NCI-H146 treated with DMSO at 0.1 percent for 48 hours (cell line): ENCODE measurements around the gene FURIN.
"Not testable (repeated sequence)": the region's sequence is repeated elsewhere in the genome, so short reads cannot be mapped to it uniquely, and the experiment has no call there.

Source experiments
- DNase-seq: peaks from one replicate; lab custom pipeline; 2025; ENCODE audit not compliant: unreplicated experiment; lab: John Stamatoyannopoulos, UW

The FURIN gene

DNA sequence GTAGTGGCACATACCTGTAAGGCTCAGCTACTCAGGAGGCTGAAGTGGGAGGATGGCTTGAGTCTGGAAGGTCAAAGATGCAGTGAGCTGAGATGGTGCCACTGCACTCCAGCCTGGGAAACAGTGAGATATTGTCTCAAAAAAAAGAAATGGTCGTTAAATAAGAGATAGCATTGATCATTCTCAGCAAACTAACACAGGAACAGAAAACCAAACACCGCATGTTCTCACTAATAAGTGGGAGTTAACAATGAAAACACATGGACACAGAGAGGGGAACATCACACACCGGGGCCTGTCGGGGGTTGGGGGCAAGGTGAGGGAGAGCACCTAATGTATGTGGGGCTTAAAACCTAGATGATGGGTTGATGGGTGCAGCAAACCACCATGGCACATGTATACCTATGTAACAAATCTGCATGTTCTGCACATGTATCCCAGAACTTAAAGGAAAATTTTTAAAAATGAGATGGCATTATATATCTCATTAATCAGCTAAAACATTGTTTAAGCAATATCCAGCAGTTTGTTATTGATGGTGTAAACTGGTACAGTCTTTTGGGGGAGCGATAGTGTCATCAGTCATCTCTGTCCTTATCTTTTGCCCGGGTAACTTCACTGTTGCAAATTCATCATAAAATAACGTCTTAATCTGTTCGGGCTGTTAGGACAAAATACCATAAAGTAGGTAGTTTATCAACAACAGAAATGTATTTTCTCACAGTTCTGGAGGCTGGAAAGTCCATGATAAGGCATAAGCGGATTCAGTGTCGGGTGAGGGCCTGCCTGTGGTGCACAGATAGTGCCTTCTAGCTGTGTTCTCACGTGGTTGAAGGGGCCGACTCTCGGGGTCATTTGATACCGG is 33.0 kb downstream of the FURIN start:
- no peak for DNase-seq

DNA sequence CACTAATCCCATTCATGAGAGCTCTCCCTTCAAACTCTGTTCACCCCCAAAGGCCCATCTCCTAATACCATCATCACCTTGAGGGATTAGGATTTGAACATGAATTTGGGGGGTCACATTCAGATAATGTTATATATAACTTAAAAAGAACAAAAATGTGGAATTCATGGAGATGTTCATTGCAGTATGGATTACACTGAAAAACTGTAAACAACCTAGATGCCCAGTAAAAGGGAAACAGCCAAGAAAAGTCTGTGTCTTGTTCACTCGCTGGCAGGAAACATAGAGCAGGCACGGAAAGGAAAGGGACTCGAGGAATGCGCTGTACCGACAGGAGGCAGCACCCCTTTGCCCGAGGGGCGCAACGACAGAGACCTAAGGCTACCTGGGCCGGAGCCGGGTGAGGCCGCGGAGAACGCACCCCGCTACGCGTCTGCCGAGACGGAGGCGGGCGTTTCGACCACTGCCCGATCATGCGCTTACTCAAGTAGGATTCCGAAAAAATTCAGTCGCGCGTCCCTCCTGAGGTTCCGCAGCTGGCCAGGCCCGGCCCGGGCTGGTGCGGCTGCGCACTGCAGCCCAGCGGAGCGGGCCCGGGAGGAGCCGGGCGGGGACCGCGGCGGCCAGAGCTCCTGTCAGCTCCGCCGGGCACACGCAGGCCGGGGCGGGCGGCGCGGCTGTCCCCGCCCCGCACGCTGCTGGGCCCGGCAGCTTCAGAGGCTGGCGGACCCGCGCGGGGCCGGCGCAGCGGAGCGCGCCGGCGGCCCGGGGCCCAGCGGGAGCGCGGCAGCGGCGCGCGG is 33.9 kb downstream of the FURIN start:
- DNase-seq = peak; percentile 14

DNA sequence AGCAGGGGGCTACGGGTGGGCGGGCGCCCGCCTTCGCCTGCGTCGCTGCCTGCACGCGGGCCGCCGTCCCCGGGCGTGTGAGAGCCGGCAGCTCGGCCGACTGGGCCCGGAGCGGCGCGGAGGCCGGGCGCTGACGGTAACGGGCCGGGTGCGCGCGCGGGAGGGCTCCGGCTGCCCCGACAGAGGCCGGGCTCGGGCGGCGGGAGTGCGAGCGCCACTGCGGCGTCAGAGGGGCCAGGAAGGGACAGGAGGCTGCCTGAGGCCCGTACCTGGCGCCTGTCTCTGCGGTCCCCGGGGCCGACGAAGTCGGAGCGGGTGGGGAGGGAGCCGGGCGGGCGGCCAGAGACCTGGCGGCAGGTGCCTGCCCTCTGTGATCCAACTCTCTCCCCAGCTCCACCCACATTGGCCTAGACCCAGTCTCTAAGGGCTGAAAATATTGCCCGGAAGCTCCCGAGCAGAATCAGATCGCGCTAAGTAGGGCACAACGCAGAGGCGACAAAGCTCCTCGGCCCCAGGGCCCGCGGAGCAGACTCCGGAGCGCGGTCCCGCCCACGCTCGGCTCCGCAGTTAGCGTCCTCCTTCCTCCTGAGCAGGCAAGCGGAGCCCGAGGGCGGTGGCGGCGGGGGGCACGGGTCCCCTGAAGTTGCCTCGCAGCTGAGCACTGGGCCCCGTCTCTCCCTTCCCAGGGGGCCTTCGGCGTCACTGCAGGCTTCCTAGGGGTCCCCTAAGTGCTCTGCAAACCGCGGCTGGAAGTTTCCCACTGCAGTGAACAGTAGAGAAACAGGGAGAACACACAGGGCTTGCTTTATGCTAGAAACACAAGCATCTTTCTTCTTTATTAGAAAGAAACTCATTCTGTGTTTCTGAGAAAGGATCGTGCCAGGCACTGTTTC is 34.7 kb downstream of the FURIN start, which contains the start of gene MAN2A2:
Gene MAN2A2, plus strand, starts transcription at position 463 of the 893 bp plus-strand sequence. CDS start 906 bp downstream, outside the sequence.
- DNase-seq = peak; percentile 24

DNA sequence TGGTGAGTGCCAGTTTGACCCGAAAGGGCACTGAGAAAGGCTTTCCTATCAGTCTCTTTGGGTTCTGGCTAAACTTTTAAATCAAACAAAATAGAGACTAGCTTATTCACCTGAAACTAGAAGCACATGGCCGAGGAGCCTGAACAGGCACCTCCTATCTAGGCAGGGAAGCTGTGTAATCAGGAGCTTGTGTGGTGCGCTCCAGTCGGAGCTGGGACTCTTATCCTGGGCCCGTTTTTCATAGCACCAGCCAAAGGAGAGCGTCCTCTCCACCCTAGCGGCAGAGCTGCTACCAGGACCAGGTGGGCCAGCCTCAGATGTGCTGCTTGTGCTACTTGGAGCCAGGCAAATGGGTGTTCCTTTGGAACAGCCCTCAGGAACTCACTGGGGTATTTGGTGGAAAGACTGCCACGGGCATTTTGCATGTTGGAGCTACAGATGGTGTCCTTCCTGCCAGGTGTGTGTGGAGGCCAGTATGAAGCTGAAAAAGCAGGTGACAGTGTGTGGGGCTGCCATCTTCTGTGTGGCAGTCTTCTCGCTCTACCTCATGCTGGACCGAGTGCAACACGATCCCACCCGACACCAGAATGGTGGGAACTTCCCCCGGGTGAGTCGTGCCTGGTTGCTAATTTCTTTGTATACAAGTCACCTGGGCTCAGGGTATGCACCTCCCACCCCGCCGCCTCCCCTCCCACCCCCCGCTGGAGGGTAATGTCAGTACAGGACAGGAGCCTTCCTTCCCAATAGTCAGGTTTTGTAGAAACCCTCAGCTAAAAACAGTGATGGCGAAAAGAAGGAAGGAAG is 35.5 kb downstream of the FURIN start:
- no peak for DNase-seq

DNA sequence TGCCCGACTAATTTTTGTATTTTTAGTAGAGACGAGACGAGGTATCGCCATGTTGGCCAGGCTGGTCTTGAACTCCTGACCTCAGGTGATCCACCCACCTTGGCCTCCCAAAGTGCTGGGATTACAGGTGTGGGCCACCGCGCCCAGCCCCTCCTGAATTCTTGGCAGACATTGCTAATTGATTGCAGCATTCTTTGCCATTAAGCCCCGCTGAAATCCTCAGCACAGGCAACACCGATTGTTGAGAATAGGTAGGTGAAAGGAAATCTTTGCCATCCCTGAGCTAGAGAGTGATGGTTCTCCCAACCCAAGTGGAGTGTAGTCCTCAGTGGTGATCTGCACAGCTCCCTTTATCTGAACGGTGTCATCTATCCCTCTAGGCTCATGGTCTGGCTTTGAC is 36.4 kb downstream of the FURIN start:
- DNase-seq = no peak

DNA sequence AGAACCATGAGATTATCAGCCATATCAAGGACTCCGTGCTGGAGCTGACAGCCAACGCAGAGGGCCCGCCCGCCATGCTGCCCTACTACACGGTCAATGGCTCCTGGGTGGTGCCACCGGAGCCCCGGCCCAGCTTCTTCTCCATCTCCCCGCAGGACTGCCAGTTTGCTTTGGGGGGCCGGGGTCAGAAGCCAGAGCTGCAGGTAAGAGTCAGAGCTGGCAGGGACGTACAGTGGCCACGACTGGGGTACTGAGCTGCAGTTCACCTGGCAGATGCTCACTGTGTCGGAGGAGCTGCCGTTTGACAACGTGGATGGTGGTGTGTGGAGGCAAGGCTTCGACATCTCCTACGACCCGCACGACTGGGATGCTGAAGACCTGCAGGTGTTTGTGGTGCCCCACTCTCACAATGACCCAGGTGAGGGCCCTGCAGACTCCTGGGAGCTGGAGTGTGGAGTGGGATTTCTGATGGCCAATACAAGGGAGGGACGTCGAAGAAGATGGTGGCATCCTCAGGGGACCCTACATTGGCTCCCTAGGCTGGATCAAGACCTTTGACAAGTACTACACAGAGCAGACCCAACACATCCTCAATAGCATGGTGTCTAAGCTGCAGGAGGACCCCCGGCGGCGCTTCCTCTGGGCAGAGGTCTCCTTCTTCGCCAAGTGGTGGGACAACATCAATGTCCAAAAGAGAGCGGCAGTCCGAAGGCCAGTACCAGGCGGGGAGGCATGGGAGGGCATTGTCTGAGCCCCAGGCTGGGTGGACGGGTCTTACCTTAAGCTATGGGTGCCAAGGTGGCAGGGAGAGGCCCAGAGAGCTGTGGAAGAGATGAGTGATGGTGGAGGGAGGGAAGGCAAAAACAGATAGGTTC is 37.2 kb downstream of the FURIN start:
- DNase-seq = no peak

DNA sequence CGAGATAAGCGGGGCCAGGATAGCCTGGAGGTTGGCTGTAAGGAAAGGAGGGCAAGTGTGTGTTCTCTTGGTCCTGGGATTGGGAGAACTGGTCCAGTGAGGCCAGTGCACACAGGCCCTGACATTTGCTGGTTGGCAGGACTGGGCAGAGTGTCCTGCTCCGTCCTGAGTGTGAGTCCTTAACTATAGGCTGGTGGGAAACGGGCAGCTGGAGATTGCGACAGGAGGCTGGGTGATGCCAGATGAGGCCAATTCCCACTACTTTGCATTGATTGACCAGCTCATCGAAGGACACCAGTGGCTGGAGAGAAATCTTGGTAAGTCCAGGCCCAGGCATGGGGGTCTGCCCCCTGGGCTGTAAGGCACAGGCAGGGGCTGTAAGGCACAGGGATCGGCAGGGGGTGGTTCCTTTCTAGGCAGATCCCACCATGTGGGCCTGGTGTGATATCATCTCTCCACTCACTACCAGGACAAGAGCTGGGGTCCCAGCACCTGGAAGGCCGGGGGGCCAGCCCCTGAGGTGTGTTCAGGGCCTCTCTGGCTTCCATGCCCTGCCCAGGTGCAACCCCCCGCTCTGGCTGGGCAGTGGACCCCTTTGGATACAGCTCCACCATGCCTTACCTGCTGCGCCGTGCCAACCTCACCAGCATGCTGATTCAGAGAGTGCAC is 37.9 kb downstream of the FURIN start:
- DNase-seq = no peak

DNA sequence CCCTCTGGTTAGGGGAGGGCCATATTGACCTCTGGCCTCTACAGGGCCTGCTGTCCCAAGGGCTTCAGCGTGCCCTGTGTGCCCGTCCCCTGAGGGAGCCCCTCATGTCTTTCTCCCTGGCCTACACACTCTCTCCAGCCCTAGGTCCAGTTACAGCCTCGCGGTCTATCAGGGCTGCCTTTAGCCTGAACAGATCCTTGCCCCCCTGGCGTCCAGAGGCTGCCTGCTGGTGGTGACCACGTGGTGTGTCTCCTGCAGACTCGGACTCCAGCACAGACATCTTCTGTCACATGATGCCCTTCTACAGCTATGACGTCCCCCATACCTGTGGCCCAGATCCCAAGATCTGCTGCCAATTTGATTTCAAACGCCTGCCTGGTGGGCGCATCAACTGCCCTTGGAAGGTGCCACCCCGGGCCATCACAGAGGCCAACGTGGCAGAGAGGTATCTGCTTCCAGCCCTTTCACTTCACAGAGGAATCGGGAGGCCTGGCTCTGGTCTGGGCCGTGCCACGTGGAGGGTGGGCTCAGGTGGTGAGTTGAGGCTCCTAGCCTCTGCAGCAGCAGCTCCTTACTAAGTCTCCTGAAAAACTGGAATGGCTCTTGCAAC is 38.8 kb downstream of the FURIN start:
- no peak for DNase-seq

DNA sequence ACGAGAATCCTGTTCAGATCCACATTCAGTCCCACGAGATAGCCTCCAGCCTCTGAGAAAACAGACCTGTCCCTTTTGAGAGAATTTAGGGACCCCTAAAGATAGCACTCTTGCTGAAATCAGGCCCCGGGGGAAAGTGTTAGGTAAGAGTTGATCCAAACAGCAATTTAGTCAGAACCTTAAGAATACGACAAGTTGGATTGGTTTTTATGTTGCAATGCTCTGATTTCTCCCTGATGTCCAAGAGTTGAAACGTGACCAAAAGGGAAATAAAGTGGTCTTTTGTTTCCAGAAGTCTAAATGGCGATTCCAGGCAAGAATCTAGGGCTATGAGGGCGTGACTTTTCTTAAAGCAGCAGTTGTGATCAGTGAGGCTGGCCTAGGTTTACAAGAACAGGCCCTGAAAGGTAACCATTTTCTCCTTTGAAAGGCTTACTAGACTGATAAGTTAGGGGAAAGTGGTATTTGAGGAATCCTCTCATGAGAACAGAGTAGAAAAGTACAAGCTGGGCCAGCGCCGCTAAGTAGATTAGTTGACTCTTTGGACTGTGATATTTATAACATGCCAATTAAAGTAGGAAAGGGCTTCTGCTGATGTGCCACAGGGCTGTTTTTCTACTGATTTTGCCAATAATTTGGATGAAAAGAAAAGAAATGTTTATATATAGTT is 39.6 kb downstream of the FURIN start:
- DNase-seq = no peak

DNA sequence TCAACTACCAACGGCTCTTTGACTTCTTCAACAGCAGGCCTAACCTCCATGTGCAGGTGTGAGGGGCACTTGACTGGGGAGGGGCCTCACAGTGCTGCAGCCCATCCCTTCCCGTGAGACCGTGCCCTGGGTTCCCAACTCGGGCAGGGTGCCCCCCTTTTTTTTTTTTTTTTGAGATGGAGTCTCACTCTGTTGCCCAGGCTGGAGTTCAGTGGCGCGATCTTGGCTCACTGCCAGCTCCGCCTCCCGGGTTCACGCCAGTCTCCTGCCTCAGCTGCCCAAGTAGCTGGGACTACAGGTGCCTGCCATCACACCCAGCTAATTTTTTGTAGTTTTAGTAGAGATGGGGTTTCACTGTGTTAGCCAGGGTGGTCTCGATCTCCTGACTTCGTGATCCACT is 41.1 kb downstream of the FURIN start:
- DNase-seq = not testable (repeated sequence)

DNA sequence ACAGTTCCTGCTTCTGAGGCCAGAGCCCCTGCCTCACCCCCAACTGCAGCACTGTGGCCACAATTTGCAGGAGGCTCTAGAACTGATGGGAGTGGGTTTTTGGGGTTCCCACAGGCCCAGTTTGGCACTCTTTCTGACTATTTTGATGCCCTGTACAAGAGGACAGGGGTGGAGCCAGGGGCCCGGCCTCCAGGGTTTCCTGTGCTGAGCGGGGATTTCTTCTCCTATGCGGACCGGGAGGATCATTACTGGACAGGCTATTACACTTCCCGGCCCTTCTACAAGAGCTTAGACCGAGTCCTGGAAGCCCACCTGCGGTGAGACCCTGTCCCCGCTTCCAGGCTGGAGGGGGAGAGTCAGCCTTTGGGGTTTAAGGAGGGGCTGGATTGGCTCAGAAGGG is 41.6 kb downstream of the FURIN start:
- no peak for DNase-seq

DNA sequence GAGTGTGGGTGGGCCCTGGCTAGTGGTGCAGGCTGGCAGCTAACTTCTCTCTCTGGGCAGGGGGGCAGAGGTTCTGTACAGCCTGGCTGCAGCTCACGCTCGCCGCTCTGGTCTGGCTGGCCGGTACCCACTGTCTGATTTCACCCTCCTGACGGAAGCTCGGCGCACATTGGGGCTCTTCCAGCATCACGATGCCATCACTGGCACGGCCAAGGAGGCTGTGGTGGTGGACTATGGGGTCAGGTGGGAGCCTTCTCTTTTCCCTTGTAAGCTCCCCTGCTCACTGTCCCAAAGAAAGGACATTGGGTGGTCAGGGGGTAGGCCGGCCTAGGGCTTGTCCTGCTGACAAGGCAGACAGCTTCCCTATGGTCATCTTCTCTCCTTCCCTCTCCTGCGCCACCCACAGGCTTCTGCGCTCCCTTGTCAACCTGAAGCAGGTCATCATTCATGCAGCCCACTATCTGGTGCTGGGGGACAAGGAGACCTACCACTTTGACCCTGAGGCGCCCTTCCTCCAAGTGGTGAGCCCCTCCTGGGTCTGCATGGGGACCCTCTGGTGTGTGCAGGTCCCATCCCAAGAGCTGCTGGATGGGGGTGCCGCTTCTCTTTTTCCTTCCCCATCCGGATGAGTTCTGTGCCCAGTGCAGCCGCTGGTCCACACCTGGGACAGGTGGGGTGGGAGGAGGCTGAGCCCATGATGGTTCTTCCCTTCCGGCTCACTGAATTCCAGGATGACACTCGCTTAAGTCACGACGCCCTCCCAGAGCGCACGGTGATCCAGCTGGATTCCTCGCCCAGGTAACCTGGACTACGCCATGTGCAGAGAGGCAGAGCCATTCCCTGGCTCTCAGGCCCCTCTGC is 42.3 kb downstream of the FURIN start:
- no peak for DNase-seq

DNA sequence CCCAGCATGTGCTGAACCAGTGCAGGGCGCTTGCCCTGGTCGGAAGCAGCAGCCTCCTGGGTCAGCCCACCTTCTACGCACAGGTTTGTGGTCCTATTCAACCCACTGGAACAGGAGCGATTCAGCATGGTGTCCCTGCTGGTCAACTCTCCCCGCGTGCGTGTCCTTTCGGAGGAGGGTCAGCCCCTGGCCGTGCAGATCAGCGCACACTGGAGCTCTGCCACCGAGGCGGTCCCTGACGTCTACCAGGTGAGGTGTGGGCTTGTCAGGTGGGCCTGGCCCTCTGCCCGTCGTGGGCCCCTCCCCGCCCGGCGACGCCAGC is 42.9 kb downstream of the FURIN start:
- DNase-seq = no peak

DNA sequence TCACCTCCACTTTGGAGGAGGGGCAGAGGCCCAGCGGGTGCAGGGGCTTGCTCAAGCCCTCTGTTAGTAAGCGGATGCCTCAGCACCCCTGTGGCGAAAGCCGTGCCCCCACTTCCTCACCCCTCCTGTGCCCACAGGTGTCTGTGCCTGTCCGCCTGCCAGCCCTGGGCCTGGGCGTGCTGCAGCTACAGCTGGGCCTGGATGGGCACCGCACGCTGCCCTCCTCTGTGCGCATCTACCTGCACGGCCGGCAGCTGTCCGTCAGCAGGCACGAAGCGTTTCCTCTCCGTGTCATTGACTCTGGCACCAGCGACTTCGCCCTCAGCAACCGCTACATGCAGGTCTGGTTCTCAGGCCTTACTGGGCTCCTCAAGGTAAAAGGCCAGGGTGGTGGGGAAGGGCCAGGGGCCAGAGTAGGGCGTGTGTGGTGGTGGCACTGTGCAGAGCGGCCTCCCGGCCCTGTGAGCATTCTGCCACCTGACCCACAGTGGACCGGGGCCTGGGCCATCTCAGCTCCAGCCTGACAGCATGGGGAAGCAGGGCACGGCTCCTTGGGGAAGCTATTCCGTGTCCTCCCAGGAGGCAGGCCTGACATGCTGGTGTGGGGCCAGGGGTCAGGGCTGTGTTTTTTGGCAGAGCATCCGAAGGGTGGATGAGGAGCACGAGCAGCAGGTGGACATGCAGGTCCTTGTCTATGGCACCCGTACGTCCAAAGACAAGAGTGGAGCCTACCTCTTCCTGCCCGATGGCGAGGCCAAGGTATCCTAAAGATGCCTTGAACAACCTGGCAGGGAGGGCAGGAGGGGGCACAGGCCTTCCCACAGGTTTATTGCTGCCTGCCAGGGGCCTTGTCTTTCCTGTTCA is 43.8 kb downstream of the FURIN start:
- no peak for DNase-seq

DNA sequence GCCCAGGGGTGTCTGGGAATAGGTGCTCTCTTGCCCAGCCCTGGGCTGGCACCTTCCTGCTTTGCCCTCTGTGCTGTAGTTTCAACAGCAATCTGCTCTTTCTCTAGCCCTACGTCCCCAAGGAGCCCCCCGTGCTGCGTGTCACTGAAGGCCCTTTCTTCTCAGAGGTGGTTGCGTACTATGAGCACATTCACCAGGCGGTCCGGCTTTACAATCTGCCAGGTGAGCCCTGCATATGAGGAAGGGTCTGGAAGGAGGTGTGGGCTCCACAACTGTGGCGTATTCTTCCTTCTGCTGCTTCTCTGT is 44.3 kb downstream of the FURIN start:
- no peak for DNase-seq

DNA sequence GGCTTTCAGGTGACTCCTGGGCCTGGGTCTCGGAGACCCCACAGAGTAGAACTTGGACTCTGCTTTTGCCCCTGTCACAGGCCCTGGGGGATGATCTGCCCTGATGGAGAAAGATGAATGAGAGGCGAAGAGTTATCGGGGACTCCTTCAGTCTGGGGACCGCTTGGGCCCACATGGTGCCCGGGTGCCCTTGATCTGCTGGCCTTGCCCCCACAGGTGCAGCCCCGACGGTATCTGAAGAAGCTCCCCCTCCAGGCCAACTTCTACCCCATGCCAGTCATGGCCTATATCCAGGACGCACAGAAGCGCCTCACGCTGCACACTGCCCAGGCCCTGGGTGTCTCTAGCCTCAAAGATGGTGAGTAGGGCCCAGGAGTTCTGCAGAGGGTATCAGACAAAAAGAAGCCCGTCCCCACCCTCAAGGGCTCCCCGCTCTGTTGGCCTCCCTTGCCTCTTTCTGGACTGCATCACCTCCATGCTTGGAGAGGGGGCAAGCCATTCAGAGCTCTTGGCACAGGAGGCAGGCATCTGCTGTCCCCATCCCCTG is 45.1 kb downstream of the FURIN start:
- DNase-seq = no peak
